GM11168 (cell line): ENCODE measurements around the gene EOLA1.
"Not testable (repeated sequence)": the region's sequence is repeated elsewhere in the genome, so short reads cannot be mapped to it uniquely, and the experiment has no call there.

ENCODE experiments used
- in situ Hi-C: fragments of 300-500 bp; cut with MboI; formaldehyde crosslinking; loops from one replicate; pipeline ENCODE4 v1.12.0; 2022; ENCODE audit warnings: low sequenced_read_pairs; ENCODE audit not compliant: unreplicated experiment

EOLA1 gene

DNA sequence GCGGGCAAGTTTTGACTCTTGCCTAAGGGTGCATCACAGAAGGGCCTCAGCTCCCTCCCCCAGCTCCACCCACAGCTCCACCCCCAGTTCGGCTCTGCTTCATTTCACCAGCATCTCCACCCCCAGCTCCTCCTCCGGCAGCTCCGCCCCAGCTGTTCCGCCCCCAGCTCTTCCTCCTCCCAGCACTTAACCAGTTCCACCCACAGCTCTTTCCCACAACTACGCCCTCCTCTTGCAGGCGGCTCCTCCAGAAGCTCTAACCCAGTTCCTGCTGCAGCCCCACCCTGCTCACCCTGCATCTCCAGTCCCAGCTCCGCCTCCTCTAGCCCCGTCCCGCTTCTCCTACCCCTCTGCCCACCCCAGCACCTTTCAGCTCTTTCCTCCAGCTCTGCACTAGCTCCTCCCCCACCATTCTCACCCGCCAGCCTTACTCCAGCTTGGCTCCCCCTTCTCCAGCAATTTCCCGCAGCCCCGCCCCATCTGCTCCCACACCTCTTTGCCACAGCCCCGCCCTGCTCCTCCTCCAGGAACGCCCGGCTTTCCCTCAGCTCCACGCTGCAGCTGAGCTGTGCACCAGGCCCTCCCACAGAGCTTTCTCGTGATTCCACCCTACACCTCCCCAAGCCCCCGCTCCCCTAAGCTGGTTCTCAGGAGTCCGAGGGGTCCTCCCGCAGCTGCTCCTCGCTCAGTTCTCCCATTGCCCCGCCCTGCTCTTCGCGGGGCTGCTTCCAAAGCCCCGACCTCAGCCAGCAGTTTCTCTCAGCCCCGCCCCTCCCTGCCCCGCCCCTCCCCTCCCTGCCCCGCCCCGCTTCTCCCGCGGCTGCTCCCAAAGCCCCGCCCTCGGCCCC is 1.3 kb upstream of the EOLA1 start:
- in situ Hi-C loops, result loop anchor here (10.0 kb wide), 1 partner anchor 405 kb away; no protein-coding TSS in a partner anchor

DNA sequence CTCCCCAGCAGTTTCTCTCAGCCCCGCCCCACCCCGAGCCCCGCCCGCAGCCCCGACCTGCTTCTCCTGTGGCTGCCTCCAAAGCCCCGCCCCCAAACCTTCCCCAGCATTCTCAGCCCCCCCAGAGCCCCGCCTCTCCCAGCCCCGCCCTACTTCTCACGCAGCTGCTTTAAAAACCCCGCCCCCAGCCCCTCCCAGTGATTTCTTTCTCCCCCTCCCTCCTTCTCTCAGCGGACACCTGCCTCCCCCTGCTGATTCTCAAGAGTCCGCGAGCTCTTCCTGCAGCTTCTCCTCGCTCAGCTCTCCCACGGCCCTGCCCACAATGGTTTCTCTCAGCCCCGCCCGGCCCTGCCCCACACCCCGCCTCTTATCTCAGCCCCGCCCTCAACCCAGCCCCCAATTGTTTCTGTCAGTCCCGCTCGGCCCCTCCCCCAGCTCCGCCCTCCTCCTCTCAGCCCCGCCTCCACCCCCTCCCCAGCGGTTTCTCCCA is 636 bp upstream of the EOLA1 start:
- in situ Hi-C loops, result no loop called here

DNA sequence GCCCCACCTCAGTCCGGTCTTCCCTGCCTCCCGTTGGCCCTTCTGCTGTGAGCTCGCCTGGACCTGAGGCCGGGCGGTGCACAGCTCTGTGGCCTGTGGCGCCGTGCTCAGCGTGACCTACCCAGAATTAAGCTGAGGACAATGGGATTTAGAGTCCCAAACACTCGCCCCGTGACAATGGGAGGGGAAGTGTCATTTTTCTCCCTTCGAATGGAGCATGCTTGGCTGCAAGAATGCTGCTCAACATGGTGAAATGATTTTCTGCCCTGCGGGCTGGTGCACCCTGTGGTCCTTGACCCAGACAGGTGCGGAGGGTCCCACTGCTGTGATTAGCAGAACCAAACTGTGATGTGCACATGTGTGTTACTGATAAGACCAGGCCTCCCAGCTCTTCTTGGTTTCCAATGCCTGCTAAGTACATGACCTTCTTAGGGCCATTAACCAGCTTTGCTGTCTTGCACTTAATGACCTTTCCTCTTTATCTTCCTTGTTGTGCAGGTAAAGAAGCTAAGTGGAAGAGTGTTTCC is 772 bp downstream of the EOLA1 start:
- in situ Hi-C loops, result no loop called here

DNA sequence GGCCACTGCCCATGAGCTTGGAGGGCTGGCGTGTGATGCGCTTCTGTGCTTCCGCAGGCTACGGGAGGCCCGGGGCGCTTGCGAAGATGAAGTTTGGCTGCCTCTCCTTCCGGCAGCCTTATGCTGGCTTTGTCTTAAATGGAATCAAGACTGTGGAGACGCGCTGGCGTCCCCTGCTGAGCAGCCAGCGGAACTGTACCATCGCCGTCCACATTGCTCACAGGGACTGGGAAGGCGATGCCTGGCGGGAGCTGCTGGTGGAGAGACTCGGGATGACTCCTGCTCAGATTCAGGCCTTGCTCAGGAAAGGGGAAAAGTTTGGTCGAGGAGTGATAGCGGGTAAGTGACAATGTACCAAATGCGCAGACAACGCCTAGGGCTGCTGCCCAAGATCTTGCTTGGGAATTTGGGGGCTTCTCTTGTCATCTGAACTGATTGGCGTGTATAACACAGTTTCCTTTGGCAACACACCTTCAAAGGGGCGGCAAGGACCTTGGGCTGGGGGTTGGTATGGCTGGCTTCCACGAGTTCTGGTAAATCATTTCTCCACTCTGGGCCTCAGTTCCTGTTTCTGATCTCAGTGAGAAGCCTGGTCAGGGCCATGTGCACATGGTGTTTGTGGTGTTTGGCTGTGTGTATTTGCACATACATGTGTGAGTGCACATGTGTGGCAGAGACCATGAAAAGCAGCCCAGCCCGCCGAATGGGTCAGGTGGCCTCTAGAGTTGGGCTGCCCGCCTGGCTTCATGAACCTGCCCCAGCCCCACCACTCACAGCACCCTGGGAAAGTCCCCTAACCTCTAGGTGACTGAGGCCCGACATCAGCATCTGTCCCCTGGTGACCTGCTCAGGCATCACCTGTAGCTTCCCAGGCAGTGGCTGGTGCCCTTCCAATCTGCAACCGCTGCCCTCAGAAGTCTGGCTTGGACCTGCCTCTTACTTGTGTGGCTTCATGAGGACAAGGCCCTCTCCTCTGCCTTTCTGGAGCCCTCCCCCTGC is 5.0 kb downstream of the EOLA1 start:
- in situ Hi-C loops, result not testable (repeated sequence)

DNA sequence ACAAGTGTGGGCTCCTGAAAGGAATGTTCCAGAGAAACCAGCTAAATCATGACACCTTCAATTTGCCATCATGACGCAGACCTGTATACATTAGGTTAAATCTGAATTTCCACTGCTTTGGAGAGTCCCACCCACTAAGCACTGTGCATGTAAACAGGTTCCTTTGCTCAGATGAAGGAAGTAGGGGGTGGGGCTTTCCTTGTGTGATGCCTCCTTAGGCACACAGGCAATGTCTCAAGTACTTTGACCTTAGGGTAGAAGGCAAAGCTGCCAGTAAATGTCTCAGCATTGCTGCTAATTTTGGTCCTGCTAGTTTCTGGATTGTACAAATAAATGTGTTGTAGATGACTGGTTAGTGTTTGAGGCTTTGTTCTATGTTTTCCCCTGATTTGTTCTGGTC is 6.2 kb downstream of the EOLA1 start:
- in situ Hi-C loops, result not testable (repeated sequence)

DNA sequence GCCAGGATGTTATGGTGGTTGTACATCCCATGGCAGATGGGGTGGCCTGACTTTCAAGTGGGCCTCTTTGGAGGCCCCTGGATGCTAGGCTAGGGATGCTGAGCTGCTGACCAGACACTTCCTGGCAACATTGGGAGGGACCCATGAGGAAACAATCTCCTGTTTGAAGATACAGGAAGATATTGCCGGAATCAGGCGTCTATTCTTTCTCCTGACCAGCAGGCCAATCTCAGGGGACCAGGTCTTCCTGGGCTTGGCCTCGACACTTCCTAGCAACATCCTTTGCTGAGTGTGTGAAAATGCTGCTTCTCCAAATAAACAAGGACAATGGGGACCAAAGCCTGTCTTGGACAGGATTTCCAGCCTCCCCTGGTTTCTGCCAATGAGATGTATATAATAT is 7.0 kb downstream of the EOLA1 start:
- in situ Hi-C loops, result not testable (repeated sequence)

DNA sequence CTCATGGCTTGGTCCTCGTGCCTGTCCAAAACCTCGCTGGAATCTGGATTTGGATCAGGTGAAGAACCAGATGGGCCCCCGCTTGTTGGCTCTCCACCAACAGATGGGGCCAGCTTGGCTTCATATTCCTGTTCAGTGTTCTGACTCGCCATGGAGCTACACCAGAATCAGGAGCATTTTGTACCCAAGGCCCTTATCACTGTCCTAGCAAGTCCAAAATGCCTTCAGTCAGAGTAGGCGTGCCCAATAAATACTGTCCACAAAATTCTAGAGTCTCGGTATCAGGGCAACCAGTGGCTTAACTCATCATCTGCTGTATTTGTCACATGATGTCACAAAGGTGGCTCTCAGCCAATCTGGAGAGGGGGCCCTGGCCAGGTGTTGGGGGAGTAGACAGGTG is 8.9 kb downstream of the EOLA1 start, which contains the start of gene HSFX3:
Gene HSFX3 (minus strand): TSS at position 224 of the 400 bp plus-strand sequence. CDS start 72 bp downstream, at position 152.
- in situ Hi-C loops, result loop anchor here (25.0 kb wide), 1 partner anchor 238 kb away; the partner anchor contains the start of gene MAGEA9

DNA sequence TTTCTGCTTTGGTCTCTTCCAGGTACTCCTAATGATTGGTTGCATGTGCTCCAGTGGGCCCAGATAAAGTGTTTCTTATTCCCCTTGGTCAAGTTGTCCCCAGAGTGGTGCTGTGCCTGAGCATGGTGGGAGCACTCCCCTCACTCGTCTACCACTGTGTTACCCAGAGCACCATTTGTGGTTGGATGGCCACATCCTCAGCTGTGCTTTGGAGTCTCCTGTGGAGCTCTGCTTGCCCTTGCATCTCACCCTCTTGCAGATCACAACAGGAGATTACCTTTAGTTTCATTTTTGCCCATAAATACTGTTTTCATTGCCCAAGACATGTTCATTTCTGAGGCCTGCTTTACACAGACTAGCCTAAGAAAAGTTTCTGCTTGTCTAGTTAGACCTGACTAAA is 9.6 kb downstream of the EOLA1 start:
- in situ Hi-C loops, result loop anchor here (25.0 kb wide), 1 partner anchor 237 kb away; the partner anchor contains the start of gene MAGEA9

DNA sequence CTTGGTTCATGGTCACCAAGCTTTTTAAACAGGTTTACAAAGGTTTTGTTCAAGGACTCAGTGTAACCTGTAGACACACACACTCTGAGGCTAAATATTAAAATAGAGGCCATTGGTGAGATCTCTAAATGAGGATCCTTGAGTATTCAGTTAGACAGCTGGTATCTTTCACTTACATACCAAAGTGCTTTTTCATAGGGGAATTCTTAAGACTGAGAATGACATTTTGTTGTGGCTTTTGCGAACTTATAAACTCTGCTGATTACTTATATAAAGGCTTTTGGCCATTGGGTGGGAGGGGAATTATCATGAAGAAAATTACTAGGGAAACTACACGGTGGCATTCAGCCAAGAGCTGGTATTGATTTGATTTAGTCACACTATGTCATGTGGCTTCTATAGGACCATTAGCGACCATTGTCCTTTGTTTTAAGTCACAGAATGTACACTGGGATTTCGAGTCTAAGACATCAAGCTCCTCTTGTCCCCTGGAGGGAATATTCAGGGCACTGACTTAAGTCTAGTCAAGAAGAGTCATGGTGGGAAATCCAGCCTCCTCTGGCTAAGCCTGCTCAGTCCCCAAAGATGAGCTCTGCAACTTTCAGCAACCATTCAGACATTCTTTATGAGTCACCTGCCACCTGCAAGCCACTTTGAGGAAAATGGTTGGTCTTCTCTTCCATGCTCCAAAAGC is 10.6 kb downstream of the EOLA1 start:
- in situ Hi-C loops, result loop anchor here (25.0 kb wide), 1 partner anchor 236 kb away; the partner anchor contains the start of gene MAGEA9

DNA sequence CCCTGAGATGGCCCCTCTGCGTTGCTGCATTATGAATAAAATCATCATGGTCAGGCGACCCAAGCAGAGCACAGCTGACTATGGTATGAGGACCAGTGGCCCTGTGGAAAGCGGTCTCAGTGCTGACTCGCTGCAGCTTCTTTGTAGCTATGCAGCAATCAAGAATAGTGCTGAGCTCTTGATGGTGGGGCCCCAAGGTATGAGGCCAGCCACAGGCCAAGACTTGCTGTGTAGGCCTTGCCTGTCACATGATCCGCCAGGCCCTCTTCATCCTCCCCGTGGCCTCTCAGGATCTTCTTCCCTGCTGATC is 11.1 kb downstream of the EOLA1 start:
- in situ Hi-C loops, result loop anchor here (25.0 kb wide), 1 partner anchor 235 kb away; the partner anchor contains the start of gene MAGEA9

DNA sequence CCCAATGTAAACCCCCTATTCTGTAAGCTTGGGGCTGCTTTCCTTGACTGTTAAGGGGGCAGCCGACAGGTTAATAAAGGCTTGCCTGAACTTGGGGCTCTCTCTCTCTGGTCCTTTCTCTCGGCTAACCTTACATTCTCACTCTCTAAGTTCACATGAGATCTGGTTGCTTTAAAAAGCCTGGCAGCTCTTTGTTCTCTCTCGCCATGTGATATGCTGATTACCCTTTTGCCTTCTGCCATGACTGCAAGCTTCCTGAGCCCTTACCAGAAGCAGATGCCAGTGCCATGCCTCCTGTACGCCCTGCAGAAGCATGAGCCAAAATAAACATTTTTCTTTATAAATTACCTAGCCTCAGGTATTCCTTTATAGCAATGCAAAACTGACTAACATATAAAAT is 14.4 kb downstream of the EOLA1 start:
- in situ Hi-C loops, result loop anchor here (25.0 kb wide), 1 partner anchor 232 kb away; the partner anchor contains the start of gene MAGEA9

DNA sequence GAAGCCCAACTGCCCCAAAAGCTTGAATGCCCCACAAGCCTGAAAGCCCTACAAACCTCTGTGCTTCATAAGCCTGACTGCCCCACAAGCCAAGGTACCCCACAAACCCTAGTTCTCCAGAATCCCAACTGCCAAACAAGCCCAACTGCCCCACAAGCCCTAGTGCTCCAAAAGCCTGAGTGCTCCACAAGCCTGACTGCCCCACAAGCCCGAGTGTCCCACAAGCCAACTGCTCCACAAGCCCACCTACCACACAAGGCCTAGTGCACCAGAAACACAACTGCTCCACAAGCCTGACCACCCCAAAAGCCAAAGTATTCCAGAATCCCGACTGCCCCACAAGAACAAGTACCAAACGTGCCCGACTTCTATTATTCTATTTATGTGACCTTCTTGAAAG is 22.5 kb downstream of the EOLA1 start:
- in situ Hi-C loops, result loop anchor here (10.0 to 25.0 kb wide), 2 partner anchors 224 to 361 kb away; partner anchors contain the start of genes HSFX4 and MAGEA9

DNA sequence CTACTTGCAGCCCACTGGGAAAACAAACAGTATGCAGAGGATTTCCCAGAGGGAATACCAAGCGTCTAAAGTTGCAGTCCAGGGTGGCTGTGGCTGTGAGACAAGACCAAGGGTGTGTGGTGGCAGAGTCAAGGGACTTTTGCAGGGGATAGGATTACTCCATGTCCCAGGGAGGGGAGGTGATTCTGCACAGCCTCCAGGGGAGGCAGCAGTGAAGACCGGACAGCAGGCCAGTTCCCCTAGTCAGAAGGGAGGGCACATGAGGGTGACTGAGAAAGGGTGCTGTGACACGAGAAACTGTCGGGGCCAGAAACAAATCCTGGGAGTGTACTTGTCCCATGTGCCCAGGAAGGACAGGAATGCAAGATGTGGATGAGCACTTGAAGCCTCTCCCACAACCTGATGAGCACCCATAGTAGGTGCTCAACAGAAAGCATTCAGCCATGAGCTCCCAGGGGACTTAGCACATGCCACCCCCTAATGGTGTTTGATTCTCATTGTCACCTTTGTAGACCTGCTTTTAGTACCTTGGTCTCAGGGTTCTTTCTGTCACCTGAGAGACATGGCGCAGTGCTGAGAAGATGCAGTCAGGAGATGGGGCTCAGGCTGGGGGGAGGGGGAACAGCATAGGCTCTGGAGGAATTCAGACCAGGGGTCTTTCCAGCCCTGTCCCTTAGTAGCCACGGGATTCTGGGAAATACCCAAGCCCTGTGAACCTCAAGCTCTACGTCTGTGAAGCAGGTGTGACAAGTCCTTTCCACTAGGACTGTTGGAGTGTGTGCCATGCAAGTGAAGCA is 27.0 kb downstream of the EOLA1 start:
- in situ Hi-C loops, result loop anchor here (10.0 to 25.0 kb wide), 2 partner anchors 219 to 357 kb away; partner anchors contain the start of genes HSFX4 and MAGEA9

DNA sequence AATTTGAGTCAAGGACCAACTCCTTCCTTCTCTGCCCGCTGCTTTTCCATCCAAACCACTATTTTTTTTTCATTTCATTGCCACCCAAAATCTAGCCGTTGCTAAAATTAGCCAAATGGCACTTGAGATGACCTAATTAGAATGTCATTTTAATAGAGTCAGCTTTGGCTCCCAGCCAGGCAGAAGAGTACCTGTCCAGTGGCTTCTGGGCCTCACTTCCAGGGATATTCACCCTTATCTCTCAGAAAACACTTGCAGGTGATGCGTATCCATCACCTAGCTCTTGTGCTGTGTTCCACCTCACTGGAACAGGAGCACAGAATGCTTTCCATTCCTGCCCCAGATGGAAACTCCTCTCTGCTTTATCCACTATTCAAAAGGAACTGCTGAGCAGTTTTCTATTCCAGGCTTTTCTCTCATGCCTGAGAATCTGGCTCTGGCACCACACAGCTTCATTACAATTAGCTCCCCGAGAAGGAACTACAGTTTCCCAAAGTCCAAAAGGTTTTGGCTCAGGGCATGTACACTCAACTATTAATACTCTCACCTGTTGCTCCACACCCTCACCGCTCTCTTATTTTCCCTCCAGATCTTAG is 28.0 kb downstream of the EOLA1 start:
- in situ Hi-C loops, result loop anchor here (10.0 to 25.0 kb wide), 2 partner anchors 219 to 356 kb away; partner anchors contain the start of genes HSFX4 and MAGEA9

DNA sequence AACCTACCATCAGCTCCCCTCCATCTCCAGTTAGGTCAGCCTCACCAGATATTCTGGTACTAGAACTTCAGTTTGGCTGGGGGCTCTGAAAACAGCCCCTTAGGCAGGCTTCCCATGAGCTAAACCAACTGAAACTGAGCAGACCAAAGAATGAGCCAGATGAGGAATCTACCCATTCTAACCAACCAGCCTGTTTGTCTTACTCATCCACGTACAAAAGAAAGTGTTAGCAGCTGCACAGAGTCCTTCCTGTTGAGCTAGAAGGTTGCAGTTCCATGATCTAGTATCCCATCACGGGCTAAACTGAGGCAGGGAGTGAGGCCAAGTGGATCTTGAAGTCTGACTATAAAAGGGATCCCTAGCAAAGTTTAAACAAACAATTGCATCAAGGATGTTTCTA is 29.0 kb downstream of the EOLA1 start:
- in situ Hi-C loops, result loop anchor here (10.0 to 25.0 kb wide), 2 partner anchors 218 to 355 kb away; partner anchors contain the start of genes HSFX4 and MAGEA9

DNA sequence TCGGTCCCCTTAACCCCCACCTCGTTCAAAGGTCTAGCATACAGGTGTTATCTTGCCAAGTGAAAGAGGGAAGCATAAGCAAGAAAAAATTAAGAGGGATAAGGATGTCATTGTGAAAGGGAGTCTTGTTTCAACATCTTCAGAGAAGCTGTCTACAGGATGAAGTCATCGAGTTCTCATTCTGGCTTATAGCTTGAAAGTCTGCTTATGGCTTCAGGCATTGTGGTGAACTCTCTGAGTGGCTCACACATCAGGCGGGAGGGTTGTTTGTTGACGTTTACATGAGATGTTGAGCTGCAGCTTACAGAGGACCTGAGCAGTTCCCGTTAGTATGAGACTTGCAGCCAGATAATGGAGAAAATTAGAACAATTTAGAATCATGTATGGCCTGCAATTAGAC is 29.9 kb downstream of the EOLA1 start:
- in situ Hi-C loops, result loop anchor here (25.0 kb wide), 1 partner anchor 217 kb away; the partner anchor contains the start of gene MAGEA9

DNA sequence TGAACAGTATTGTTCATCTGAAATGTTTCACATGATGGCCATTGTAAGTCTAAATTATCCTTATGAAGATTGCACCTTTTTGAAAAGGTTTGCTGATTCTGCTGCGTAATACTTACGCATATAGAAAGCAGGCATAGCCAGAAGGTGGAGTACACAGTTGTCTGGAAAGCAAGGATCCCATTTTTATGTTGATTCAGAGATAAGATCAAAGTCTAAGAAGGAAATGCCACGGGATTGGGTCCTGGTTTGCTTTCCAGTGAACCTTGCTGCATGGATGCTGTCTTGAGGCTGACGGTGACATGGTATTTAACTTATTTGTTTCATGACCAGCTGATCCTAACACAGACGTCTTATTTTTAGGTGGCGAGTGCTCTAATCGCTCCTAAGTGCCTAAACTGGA is 31.0 kb downstream of the EOLA1 start:
- in situ Hi-C loops, result loop anchor here (25.0 kb wide), 1 partner anchor 216 kb away; the partner anchor contains the start of gene MAGEA9

DNA sequence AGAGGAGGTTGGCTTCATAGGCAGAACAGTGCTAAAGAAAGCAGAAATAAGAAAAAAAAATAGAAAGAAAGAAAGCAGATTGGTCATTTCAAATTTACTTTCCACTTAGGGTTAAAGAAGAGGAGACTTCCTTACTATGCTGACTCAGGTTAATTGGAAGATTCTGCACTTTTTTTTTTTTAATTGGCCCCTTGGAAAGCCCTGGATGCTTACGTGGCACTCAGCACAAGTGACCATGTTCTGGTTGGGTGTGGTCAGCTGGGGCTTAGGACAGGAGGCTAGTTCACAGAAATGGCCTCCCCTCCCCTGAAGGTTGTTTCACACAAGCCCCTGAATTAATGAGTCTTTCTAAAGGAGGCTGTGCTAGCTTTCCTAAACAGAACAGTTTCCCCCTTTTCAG is 31.9 kb downstream of the EOLA1 start:
- in situ Hi-C loops, result loop anchor here (25.0 kb wide), 1 partner anchor 215 kb away; the partner anchor contains the start of gene MAGEA9
